Posterior cingulate gyrus (tissue), 11 donors: Measurements from ENCODE around the gene LDB2.
"Not testable (repeated sequence)": the region's sequence is repeated elsewhere in the genome, so short reads cannot be mapped to it uniquely, and the experiment has no call there.

Experiments
- DNase-seq, 10 donors: peaks; one replicate each; pipeline versions ENCODE4 v3.0.0 to v3.0.0-alpha.2; 2020 to 2021; ENCODE audit warnings: mixed read lengths in 3 of 10
- intact Hi-C: fragments of 100-400 bp; cut with DNase I; formaldehyde crosslinking; loops from one replicate; pipeline ENCODE4 v1.15.1; 2023

LDB2 gene

GRCh38 chr4:16897991-16898827 is at the start of gene LDB2:
LDB2 (minus strand) TSS chr4:16898645.
- intact Hi-C loops: no loop called here
- peak; percentile 37 to 95 (median 65) for DNase-seq

- no peak for DNase-seq
- intact Hi-C loops: no loop called here
These were observed 44.0 kb upstream of the LDB2 start for GRCh38 chr4:16942491-16942890.

- intact Hi-C loops: no loop called here
- DNase-seq: no peak
These were observed 40.7 kb upstream of the LDB2 start for GRCh38 chr4:16939178-16939577.

GRCh38 chr4:16938512-16939040 is 40.1 kb upstream of the LDB2 start:
- DNase-seq: no peak

GRCh38 chr4:16931339-16932305 is 33.2 kb upstream of the LDB2 start:
- intact Hi-C loops: no loop called here
- DNase-seq: no peak

More at GRCh38 chr4:16938512-16939040, 40.1 kb upstream of the LDB2 start:
- intact Hi-C loops: no loop called here

GRCh38 chr4:16926214-16926613 is 27.8 kb upstream of the LDB2 start:
- intact Hi-C loops: no loop called here
- no peak for DNase-seq

GRCh38 chr4:16918716-16919115 is 20.3 kb upstream of the LDB2 start:
- intact Hi-C loops: loop anchor here (5.0 to 10.0 kb wide), 2 partner anchors 406 to 529 kb away; no protein-coding TSS in a partner anchor

GRCh38 chr4:16916719-16917337 is 18.4 kb upstream of the LDB2 start:
- intact Hi-C loops: loop anchor here (5.0 to 10.0 kb wide), 2 partner anchors 408 to 530 kb away; no protein-coding TSS in a partner anchor
- no peak for DNase-seq

More at GRCh38 chr4:16918716-16919115, 20.3 kb upstream of the LDB2 start:
- not testable (repeated sequence) for DNase-seq

- intact Hi-C loops: loop anchor here (5.0 to 10.0 kb wide), 2 partner anchors 409 to 531 kb away; no protein-coding TSS in a partner anchor
- no peak for DNase-seq
These were observed 17.6 kb upstream of the LDB2 start for GRCh38 chr4:16916031-16916430.

GRCh38 chr4:16914208-16914607 is 15.8 kb upstream of the LDB2 start:
- intact Hi-C loops: loop anchor here (10.0 kb wide), 1 partner anchor 411 kb away; no protein-coding TSS in a partner anchor
- DNase-seq: peak in 5 of 10 donors; percentile 22 to 88 (median 39)

GRCh38 chr4:16912896-16913295 is 14.5 kb upstream of the LDB2 start:
- intact Hi-C loops: loop anchor here (10.0 kb wide), 1 partner anchor 412 kb away; no protein-coding TSS in a partner anchor

GRCh38 chr4:16909281-16909680 is 10.8 kb upstream of the LDB2 start:
- DNase-seq: no peak

More at GRCh38 chr4:16912896-16913295, 14.5 kb upstream of the LDB2 start:
- DNase-seq: no peak

GRCh38 chr4:16908377-16909021 is 10.1 kb upstream of the LDB2 start:
- DNase-seq: no peak
- intact Hi-C loops: no loop called here

More at GRCh38 chr4:16909281-16909680, 10.8 kb upstream of the LDB2 start:
- intact Hi-C loops: no loop called here

- intact Hi-C loops: no loop called here
- no peak for DNase-seq
These were observed 1.9 kb upstream of the LDB2 start for GRCh38 chr4:16900325-16900724.

- DNase-seq: no peak
These were observed 1.3 kb downstream of the LDB2 start for GRCh38 chr4:16896881-16897750.

GRCh38 chr4:16894406-16894805 is 4.0 kb downstream of the LDB2 start:
- intact Hi-C loops: no loop called here
- DNase-seq: no peak

More at GRCh38 chr4:16896881-16897750, 1.3 kb downstream of the LDB2 start:
- intact Hi-C loops: no loop called here

GRCh38 chr4:16893141-16893651 is 5.2 kb downstream of the LDB2 start:
- no peak for DNase-seq
- intact Hi-C loops: no loop called here

- intact Hi-C loops: no loop called here
These were observed 7.8 kb downstream of the LDB2 start for GRCh38 chr4:16890651-16891050.

More at GRCh38 chr4:16890651-16891050, 7.8 kb downstream of the LDB2 start:
- DNase-seq: no peak
